GM20000 (cell line): ENCODE results near the gene ZCCHC7.

Source experiments
- DNase-seq: peaks from one replicate; pipeline ENCODE4 v3.0.0; 2012; ENCODE audit warnings: low spot score
- CTCF ChIP-seq: IDR thresholded peaks from 2 replicates; pipeline ENCODE4 v1.5.1; 2012; ENCODE audit warnings: mild to moderate bottlenecking, control low read depth; ENCODE audit errors: extremely low read depth, missing control alignments

ZCCHC7 gene

GRCh38 chr9:37350486-37351190 lies 230.3 kb downstream of the ZCCHC7 start:
- no peak for TF ChIP-seq CTCF
- DNase-seq = no peak

GRCh38 chr9:37353791-37354190 lies 233.4 kb downstream of the ZCCHC7 start:
- DNase-seq = no peak
- TF ChIP-seq CTCF = no peak

- TF ChIP-seq CTCF = no peak
- DNase-seq = no peak
Observed at GRCh38 chr9:37362430-37362829, 242.1 kb downstream of the ZCCHC7 start.

- no peak for DNase-seq
- TF ChIP-seq CTCF = no peak
Observed at GRCh38 chr9:37363124-37363523, 242.8 kb downstream of the ZCCHC7 start.

- no peak for TF ChIP-seq CTCF
Observed at GRCh38 chr9:37364136-37364535, 243.8 kb downstream of the ZCCHC7 start.

GRCh38 chr9:37364751-37365360 lies 244.5 kb downstream of the ZCCHC7 start:
- TF ChIP-seq CTCF = peak; percentile 42
- DNase-seq = no peak

More at GRCh38 chr9:37364136-37364535, 243.8 kb downstream of the ZCCHC7 start:
- no peak for DNase-seq

- DNase-seq = peak; percentile 49
- TF ChIP-seq CTCF = no peak
Observed at GRCh38 chr9:37369671-37370070, 249.3 kb downstream of the ZCCHC7 start.
